Renal cortical epithelial cell (primary cell): ENCODE results near the gene SSH2. TPM values are rescaled to one million over a fixed set of nuclear protein-coding genes. Genes with fewer than 3 reads are reported as not detected.
"Not testable (repeated sequence)": the region's sequence is repeated elsewhere in the genome, so short reads cannot be mapped to it uniquely, and the experiment has no call there.

ENCODE experiments used
- DNase-seq: peaks from one replicate; pipeline ENCODE4 v3.0.0-alpha.2; 2011; ENCODE audit warnings: low read depth
- total RNA-seq: library from RNA; depleted of rRNA; stranded (reverse); fragments of >200 nt; gene quantifications from 2 replicates; pipeline ENCODE4 v1.2.3, GENCODE V29; 2014

The SSH2 gene
- total RNA-seq, 1 donor from 2014 or later = 48.2 TPM

GRCh38 chr17:29929006-29929532 lies 959 bp downstream of the SSH2 start:
- DNase-seq = peak; percentile 79

- DNase-seq = no peak
Observed at GRCh38 chr17:29927546-29927945, 2.5 kb downstream of the SSH2 start.

- no peak for DNase-seq
Observed at GRCh38 chr17:29924786-29925185, 5.2 kb downstream of the SSH2 start.

DNA sequence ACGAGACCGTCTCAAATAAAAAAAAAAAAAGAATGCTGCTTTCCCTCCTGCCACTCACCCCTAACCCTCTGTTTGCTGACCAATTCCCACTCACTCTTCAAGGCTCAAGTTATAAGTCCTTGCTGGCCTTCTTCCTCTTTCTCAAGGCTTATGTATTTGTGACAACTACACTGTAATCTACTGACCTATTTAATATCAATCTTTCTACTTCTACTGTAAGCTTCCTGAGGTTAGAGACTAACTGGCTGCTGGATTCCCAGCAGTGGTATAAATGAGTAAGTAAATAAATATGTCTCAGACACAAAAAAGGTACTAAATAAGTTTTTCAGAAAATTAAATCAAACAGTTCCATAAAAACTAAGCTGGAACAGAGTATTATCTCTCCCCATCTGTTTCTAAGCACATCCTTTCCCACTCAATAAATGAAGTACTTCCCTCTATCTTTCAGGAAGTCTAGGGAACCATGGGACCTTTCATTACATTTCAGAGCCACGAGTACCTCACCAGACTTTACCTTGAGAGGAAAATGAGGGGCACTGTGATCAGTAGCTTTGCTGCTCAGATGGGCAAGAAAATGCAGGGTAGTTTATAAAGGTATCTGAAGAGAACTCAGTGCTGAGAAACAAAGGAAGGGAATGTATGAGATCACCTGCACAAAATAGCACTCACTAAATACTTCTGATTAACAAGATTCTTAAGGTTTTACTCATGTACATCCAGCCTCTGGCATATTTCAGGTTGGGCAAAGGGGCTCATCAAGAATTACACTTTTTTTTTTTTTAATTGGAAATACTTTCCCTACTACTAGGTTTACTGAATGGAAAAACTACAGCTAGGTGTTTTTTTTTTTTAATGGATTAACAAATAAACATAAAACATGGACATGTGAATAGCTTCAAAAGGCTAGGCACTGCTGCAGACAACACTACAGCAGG lies 10.8 kb downstream of the SSH2 start:
- peak; percentile 94 for DNase-seq

- no peak for DNase-seq
Observed at GRCh38 chr17:29918016-29918415, 12.0 kb downstream of the SSH2 start.

- no peak for DNase-seq
Observed at GRCh38 chr17:29914819-29915537, 15.1 kb downstream of the SSH2 start.

- DNase-seq = no peak
Observed at GRCh38 chr17:29911641-29912177, 18.3 kb downstream of the SSH2 start.

GRCh38 chr17:29909236-29910003 lies 20.6 kb downstream of the SSH2 start:
- peak; percentile 74 for DNase-seq

- no peak for DNase-seq
Observed at GRCh38 chr17:29906969-29907368, 23.1 kb downstream of the SSH2 start.

- no peak for DNase-seq
Observed at GRCh38 chr17:29905879-29906167, 24.2 kb downstream of the SSH2 start.

- DNase-seq = no peak
Observed at GRCh38 chr17:29905086-29905878, 24.7 kb downstream of the SSH2 start.

- DNase-seq = no peak
Observed at GRCh38 chr17:29903471-29903870, 26.6 kb downstream of the SSH2 start.

- DNase-seq = not testable (repeated sequence)
Observed at GRCh38 chr17:29897136-29897535, 32.9 kb downstream of the SSH2 start.

- DNase-seq = no peak
Observed at GRCh38 chr17:29892201-29892600, 37.8 kb downstream of the SSH2 start.

DNA sequence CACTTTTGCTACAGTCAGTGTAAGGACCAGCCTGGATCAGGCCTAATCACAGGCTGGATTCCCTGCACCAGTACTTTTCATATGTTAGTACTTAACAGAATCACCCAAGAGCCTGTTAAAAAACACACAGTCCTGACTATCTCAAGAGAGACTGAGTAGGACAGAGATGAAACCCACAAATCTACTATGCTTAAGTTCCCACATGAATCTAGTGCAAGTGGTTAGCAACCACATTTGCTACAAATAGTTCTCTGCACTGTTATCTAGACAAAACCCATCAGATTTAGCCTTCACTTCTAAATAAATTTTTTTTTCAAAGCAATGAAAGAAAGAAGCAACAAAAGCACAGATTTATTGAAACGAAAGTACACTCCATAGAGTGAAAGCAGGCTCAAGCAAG lies 38.9 kb downstream of the SSH2 start:
- DNase-seq = no peak

GRCh38 chr17:29885031-29885640 lies 44.9 kb downstream of the SSH2 start:
- no peak for DNase-seq

DNA sequence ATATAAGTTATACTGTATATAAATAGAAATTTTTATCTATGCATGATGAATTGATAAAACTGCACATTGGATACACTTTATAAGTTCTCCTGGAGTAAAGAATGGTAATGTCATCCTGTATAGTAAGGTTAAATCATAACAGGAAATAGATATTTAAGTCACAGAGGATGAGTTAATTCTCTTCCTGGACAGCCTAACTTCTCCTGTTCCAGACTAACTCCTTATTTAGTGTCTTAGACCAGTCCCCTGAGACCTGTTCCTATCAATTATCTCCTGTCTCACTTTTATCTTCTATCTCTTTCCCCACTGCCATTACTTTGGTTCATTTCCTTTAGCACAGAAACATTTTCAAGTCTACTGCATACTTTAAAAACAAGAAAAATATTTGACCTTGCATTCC lies 46.5 kb downstream of the SSH2 start:
- DNase-seq = no peak

GRCh38 chr17:29881256-29881655 lies 48.8 kb downstream of the SSH2 start:
- DNase-seq = no peak

GRCh38 chr17:29880031-29880430 lies 50.0 kb downstream of the SSH2 start:
- DNase-seq = no peak

DNA sequence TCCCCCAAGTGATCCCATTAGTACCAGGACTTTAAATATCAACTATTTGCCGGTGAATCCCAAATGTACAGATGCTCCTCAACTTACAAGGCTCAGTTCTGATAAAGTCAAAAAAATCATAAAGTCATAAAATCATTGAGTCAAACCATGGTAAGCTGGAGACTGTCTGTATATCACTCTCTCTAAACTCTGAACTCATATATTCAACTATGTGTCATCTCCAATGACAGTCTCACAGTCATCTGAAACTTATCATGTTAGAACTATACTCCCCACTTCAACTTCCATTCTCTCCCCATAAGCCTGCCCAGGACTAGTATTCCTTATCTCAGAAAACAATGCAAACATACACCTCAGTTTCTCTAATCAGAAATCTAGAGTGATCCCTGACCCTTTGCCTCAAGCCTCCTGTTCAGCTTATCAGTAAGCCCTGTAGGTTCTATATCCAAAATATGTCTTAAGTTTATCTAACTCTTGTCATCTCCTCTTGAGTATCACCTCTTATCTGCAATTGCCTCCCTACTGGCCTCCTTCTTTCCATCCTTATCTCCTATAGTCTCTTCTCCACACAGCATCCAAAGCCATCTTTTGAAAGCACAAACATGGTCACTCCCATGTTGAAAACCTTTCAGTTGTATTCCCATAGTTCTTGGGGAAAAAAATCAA lies 55.0 kb downstream of the SSH2 start:
- no peak for DNase-seq
